HG03558 (cell line): ENCODE data around the gene DOCK8.

Experiments used
- ATAC-seq: cut with Tn5 transposase; IDR thresholded peaks from one replicate; pipeline ENCODE4 v1.9.1; 2021; ENCODE audit warnings: moderate number of reproducible peaks; ENCODE audit not compliant: unreplicated experiment; ENCODE audit errors: extremely low read depth

Gene DOCK8

GRCh38 chr9:265209-265870, 50.7 kb downstream of the DOCK8 start:
- ATAC-seq, result no peak

DNA sequence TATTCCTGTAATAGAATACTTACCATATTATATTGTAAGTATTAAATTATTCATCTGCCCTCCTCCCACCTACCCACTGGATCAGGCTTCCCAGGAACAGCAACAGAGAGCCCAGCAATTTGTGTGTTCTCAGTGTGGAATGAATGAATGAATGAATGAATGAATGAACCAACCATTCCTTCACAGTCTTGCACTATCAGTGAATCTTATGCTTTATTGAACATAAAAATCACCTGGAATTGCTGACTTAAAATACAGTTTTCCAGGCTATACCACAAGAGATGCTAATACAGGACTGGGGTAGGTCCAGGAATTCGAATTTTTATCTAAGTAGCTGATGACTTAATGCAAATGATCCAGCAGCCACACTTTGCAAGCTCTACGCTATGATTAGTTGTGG, 51.6 kb downstream of the DOCK8 start:
- ATAC-seq, result no peak

DNA sequence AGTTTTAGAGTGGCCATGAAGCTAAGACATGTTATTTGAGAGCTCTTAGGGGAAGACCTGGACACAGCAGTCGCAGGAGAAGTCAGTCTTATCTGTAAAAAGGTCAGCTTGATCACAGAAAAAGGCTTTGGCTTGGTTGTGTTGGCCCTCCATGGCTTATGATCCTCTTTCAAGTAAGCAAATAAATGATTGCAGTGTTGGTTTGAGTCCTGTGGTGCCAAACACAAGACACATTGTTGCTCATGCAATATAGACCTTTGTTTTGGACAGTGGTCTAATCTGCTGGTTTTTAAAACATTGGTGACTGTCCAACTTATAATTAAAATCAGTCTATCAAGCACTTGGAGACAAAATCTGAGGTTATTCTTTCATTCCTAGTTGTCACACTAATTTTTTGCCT, 54.0 kb downstream of the DOCK8 start:
- no peak for ATAC-seq

DNA sequence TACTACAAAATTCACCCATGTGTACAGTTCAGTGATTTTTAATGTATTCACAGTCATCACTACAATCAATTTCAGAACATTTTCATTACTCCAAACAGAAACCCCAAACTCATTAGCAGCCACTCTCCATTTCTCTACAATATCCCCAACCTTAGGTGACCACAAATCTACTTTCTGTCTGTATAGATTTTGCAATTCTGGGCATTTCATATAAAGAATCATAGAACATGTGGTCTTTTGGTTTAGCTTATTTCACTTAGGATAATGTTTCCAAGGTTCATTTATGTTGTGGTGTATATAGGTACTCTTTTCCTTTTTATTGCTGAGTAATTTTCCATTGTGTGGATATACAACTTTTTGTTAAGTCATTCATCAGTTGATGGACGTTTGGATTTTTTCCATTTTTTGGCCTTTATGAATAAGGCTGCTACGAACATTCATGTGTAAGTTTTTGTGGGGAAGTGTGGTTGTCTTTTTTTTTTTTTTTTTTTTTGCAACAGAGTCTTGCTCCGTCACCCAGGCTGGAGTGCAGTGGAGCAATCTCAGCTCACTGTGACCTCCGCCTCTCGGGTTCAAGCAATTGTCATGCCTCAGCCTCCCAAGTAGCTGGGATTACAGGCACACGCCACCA, 54.5 kb downstream of the DOCK8 start:
- no peak for ATAC-seq

- no peak for ATAC-seq
These were observed 56.1 kb downstream of the DOCK8 start for GRCh38 chr9:270657-271237.

DNA sequence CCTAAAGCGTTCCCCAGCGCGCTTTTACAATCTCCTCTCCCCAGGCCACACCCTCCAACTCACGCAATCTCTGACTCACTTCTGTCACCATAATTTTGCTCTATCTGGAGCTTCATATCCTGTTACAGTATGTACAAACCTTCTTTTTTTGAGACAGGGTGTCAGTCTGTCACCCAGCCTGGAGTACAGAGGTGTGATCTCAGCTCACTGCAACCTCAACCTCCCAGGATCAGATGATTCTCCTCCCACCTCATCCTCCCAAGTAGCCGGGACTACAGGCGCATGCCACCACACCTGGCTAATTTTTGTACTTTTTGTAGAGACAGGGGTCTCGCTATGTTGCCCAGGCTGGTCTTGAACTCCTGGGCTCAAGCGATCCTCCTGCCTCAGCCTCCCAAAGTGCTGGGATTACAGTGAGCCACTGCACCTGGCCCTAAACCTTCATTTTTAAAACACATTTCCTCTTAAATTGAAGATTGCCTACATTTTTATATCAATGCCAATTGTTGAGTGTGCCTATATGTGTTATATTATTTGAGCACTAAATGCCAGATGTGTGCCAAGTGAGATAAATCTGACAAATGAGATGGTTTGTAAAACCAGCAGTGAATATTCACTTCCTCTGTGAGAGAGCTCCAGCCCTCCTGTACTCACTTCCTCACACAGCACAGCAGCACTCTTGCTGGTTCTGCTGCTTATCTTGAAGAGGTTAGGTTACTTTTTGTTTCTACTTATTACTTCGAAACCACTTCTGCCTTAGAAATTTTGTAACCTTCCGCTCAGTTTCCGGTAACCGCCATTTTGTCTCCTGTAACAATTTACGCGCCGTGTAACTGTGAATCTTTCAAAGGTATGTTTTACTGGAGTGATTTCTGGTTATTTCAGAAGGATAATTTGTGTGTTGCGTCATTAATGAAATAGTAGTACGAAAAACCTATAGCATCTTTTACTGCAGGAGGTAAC, 57.9 kb downstream of the DOCK8 start:
- peak; percentile 88 for ATAC-seq

GRCh38 chr9:274406-274805, 59.7 kb downstream of the DOCK8 start:
- no peak for ATAC-seq

GRCh38 chr9:277601-278295, 63.1 kb downstream of the DOCK8 start:
- no peak for ATAC-seq

DNA sequence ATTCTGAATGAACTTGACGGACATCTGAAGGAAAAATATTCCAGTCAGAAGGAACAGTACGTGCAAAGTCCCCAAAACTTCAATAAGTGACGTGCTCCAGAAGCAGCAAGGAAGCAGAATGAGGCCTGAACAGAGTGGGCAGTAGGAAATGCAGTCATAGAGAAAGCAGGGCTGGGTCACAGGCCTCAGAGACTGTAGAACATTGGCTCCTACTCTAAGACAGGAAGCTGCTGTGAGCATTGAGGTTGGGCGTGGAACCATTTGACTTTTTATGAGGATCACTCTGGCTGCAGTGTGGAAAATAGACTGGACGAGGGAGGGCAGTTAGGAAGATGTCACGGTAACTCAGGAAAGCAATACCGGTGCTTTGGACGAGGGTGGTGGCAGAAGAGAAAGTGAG, 64.0 kb downstream of the DOCK8 start:
- ATAC-seq, result no peak

DNA sequence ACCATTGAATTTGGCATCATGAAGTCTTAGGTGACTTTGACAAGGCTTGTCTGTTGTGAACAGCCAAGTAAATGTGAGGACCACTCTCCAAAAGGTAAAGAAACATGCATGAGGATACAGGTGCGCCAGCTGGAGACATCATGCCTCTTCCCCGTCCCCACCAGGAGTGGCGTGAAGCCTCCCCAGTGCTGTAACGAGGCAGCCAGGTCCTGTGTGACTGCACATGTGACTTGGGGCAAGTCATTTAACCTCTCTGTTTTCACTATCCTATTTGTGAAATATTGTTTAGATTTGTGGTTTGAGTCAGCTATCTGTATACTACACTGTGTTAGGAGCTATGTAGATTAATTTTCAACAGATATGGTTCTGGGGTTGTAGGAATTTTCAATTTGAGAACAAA, 65.0 kb downstream of the DOCK8 start:
- ATAC-seq, result no peak

GRCh38 chr9:281741-282645, 67.3 kb downstream of the DOCK8 start:
- ATAC-seq, result no peak

DNA sequence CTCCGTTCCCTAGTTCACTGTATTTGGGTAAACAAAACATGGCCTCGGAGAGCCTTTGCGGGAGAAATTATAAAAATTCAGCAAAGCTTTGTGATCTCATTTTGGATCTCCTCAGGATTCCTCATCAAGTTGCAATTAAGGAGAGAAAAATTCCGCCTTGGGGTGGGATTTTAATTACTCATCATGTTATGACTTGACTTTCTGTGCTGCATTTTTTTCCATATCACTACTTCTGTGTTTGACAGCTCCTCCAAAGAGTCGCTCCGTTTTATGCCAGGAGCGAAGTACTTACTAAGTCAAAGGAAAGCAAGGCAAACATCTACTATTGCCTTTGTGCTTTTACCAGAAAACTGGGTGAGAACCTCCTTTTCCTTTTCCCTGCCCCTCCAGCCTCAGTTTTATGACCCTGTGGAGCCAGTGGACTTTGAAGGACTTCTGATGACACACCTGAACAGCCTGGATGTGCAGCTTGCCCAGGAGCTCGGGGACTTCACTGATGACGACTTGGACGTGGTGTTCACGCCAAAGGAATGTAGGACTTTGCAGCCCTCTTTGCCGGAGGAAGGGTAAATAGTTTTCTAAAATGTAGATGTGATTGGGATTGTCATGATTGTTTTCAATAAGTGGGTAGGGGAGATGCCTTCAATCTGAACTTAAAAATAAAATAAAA, 71.5 kb downstream of the DOCK8 start:
- ATAC-seq, result no peak

- ATAC-seq, result no peak
These were observed 74.5 kb downstream of the DOCK8 start for GRCh38 chr9:289121-289520.

GRCh38 chr9:292915-293314, 78.2 kb downstream of the DOCK8 start:
- ATAC-seq, result no peak

- ATAC-seq, result no peak
These were observed 80.9 kb downstream of the DOCK8 start for GRCh38 chr9:295576-295975.

DNA sequence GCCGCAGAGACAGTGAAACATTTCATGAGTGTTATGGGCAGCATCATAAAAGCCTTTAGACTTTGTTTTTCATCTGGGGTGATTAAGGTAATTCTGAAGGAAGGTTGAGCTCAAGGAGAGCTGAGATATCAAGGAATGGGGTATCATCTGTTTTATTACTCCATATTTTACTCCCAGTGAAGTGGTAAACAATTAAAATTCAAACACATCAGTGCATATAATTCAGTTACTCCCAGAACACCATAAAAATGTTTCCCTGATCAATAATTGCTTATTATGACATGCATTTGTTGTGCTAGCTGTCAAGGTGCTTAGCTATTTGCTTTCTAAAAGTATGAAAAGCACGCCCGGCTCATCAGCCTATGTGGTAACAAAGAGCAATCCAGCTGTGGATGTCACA, 81.7 kb downstream of the DOCK8 start:
- no peak for ATAC-seq

- peak; percentile 96 for ATAC-seq
These were observed 82.7 kb downstream of the DOCK8 start for GRCh38 chr9:297104-297972.

- ATAC-seq, result no peak
These were observed 88.8 kb downstream of the DOCK8 start for GRCh38 chr9:303502-303901.
